K562 (cell line): ENCODE data around the gene MCU. TPM values are rescaled to one million over a fixed set of nuclear protein-coding genes. Genes with fewer than 3 reads are reported as not detected.

Experiments
- ATAC-seq: fragments of 200-7000 bp; cut with Tn5 transposase; 3 replicates; pipeline ENCODE4 v1.9.1; 2020; ENCODE audit warnings: moderate library complexity
- BruUV-seq: library from RNA; stranded (reverse); fragments of 400-500 nt; replicated peaks from 2 replicates; lab custom pipeline; 2021; lab: Mats Ljungman, UMichigan
- CTCF ChIA-PET: fragments of 300-600 bp; formaldehyde crosslinking; extraction: SDS; loops from one replicate; lab custom pipeline; 2021; ENCODE audit warnings: low intra/inter-chr PET ratio; lab: Yijun Ruan, JAX
- POLR2A ChIA-PET: fragments of 300-600, 350-650 bp; sonication (Branson Sonifier 250); formaldehyde crosslinking; extraction: SDS; loops from one replicate; lab custom pipeline; 2021; ENCODE audit warnings: antibody characterized with exemption, inconsistent platforms; lab: Yijun Ruan, JAX
- DNase-seq, 4 experiments: peaks; one replicate each; pipeline versions ENCODE4 v3.0.0 to v3.0.0-alpha.2; 2011 to 2018; ENCODE audit warnings: low spot score in 3 of 4, mixed read lengths in 3 of 4; ENCODE audit errors: extremely low read depth in 1 of 4
- FAIRE-seq: peaks from 2 replicates; lab custom pipeline; 2011; peaks lifted over from hg19 to GRCh38; lab: Jason Lieb, UNC
- H2AFZ ChIP-seq: 2 replicates; pipeline ENCODE4 v1.6.0; 2011; ENCODE audit warnings: low read depth, low read length, control low read depth, inconsistent platforms
- H3K27ac ChIP-seq: fragments of 200-600 bp; 3 replicates; pipeline ENCODE4 v1.8.0; 2011; ENCODE audit warnings: low read depth, mild to moderate bottlenecking, control low read depth, inconsistent platforms, low read length, moderate library complexity, mixed read lengths; ENCODE audit errors: extremely low read depth
- H3K27me3 ChIP-seq, 2 experiments: fragments of 300-600 bp in 1 of 2; 2 replicates in 1 of 2; 3 replicates in 1 of 2; pipeline versions ENCODE4 v1.6.0 to v1.8.0; 2011; ENCODE audit warnings: inconsistent platforms in 2 of 2, low read length in 2 of 2, mild to moderate bottlenecking in 1 of 2, mixed read lengths in 1 of 2, moderate library complexity in 1 of 2; ENCODE audit not compliant: control insufficient read depth in 2 of 2, insufficient read depth in 2 of 2
- H3K36me3 ChIP-seq: fragments of 300-600 bp; 3 replicates; pipeline ENCODE4 v1.8.0; 2011; ENCODE audit warnings: mild to moderate bottlenecking, low read length, inconsistent platforms; ENCODE audit not compliant: control insufficient read depth, insufficient read depth
- H3K4me1 ChIP-seq, 2 experiments: fragments of 200-600 bp in 1 of 2; replicated peaks in 1 of 2; 2 replicates in 1 of 2; 3 replicates in 1 of 2; pipeline versions ENCODE4 v1.5.1 to v1.8.0; 2011; ENCODE audit warnings: inconsistent platforms in 2 of 2, low read length in 2 of 2, mild to moderate bottlenecking in 1 of 2, mixed read lengths in 1 of 2, moderate library complexity in 1 of 2; ENCODE audit not compliant: control insufficient read depth in 2 of 2, insufficient read depth in 2 of 2
- H3K4me2 ChIP-seq: 2 replicates; pipeline ENCODE4 v1.6.1; 2011; ENCODE audit warnings: low read length, control low read depth, inconsistent platforms, mixed read lengths; ENCODE audit not compliant: insufficient read depth
- H3K4me3 ChIP-seq: fragments of 200-600 bp; sonication (generic), shearing (Covaris generic); 2 replicates; pipeline ENCODE4 v1.5.1; 2016; ENCODE audit warnings: control low read depth, inconsistent platforms
- H3K79me2 ChIP-seq: fragments of 200-600 bp; 3 replicates; pipeline ENCODE4 v1.8.0; 2011; ENCODE audit warnings: low read length, inconsistent platforms; ENCODE audit not compliant: control insufficient read depth, insufficient read depth
- H3K9ac ChIP-seq, 2 experiments: 2 replicates each; pipeline versions ENCODE4 v1.6.0 to v1.6.1; 2011; ENCODE audit warnings: low read depth in 2 of 2, low read length in 2 of 2, control low read depth in 1 of 2, inconsistent platforms in 1 of 2, mild to moderate bottlenecking in 1 of 2, mixed read lengths in 1 of 2; ENCODE audit not compliant: insufficient read depth in 1 of 2
- H3K9me1 ChIP-seq: one replicate; pipeline ENCODE4 v1.6.0; 2011; ENCODE audit warnings: inconsistent platforms, mild to moderate bottlenecking, low read length, moderate library complexity; ENCODE audit not compliant: control insufficient read depth, insufficient read depth
- H3K9me3 ChIP-seq: replicated peaks from 2 replicates; pipeline ENCODE4 v1.5.1; 2011; ENCODE audit warnings: low read depth, low read length, inconsistent platforms; ENCODE audit not compliant: control insufficient read depth, insufficient read depth
- H4K20me1 ChIP-seq: replicated peaks from 2 replicates; pipeline ENCODE4 v1.6.1; 2011; ENCODE audit warnings: low read length, inconsistent platforms, mixed read lengths; ENCODE audit not compliant: control insufficient read depth, insufficient read depth
- ARID3B ChIP-seq: fragments of 250-450 bp; sonication (Bioruptor Pico); IDR thresholded peaks from 2 replicates; pipeline ENCODE4 v1.4.0; 2020; ENCODE audit warnings: borderline replicate concordance
- BRD4 ChIP-seq: fragments of 200-600 bp; sonication (generic); IDR thresholded peaks from 2 replicates; pipeline ENCODE4 v1.6.1; 2017; ENCODE audit warnings: inconsistent platforms
- CUX1 ChIP-seq: fragments of 200-800 bp; sonication (Bioruptor generic); IDR thresholded peaks from 2 replicates; pipeline ENCODE4 v1.6.1; 2016; ENCODE audit warnings: missing genetic modification characterization, missing compliant biosample characterization
- GATAD2B ChIP-seq: fragments of 450-650 bp; IDR thresholded peaks from 2 replicates; pipeline ENCODE4 v1.6.1; 2017; ENCODE audit warnings: mild to moderate bottlenecking, borderline replicate concordance
- HMG20B ChIP-seq: fragments of 250-450 bp; sonication (Bioruptor Pico); IDR thresholded peaks from 2 replicates; pipeline ENCODE4 v1.5.0; 2021; ENCODE audit warnings: mild to moderate bottlenecking
- JUND ChIP-seq, 2 experiments: IDR thresholded peaks; 2 replicates in 1 of 2; 3 replicates in 1 of 2; pipeline ENCODE4 v1.6.1; 2011; ENCODE audit warnings: borderline replicate concordance in 2 of 2, low read depth in 2 of 2, low read length in 2 of 2, improper control_type of control experiment in 1 of 2, missing biosample characterization in 1 of 2, missing genetic modification characterization in 1 of 2, missing genetic modification reagents in 1 of 2
- L3MBTL2 ChIP-seq: fragments of 450-650 bp; IDR thresholded peaks from 2 replicates; pipeline ENCODE4 v1.6.1; 2016; ENCODE audit warnings: mild to moderate bottlenecking, moderate library complexity
- NR2F6 ChIP-seq: fragments of 450-650 bp; formaldehyde crosslinking; IDR thresholded peaks from 2 replicates; pipeline ENCODE4 v1.4.0; 2020; ENCODE audit warnings: mild to moderate bottlenecking
- PCBP2 ChIP-seq: fragments of 200-400 bp; formaldehyde crosslinking; IDR thresholded peaks from 2 replicates; pipeline ENCODE4 v1.6.1; 2018; ENCODE audit warnings: low read length, low read depth, mild to moderate bottlenecking, moderate library complexity; ENCODE audit not compliant: poor library complexity, severe bottlenecking
- POLR2H ChIP-seq: IDR thresholded peaks from 2 replicates; pipeline ENCODE4 v1.6.1; 2016; ENCODE audit warnings: missing genetic modification characterization, low read depth, mild to moderate bottlenecking, control low read depth, missing compliant biosample characterization, moderate library complexity
- TARDBP ChIP-seq: fragments of 450-650 bp; IDR thresholded peaks from 2 replicates; pipeline ENCODE4 v1.6.1; 2016
- ZBTB17 ChIP-seq: fragments of 450-650 bp; formaldehyde crosslinking; IDR thresholded peaks from 2 replicates; pipeline ENCODE4 v1.4.0; 2020; ENCODE audit warnings: mild to moderate bottlenecking
- ZFP36 ChIP-seq: fragments of 150-350 bp; IDR thresholded peaks from 2 replicates; pipeline ENCODE4 v1.6.1; 2018; ENCODE audit warnings: low read length, low read depth; ENCODE audit not compliant: partially characterized antibody
- ZNF175 ChIP-seq: fragments of 200-800 bp; sonication (Bioruptor generic); IDR thresholded peaks from 2 replicates; pipeline ENCODE4 v1.6.1; 2016; ENCODE audit warnings: low read depth, mild to moderate bottlenecking, missing genetic modification characterization, missing compliant biosample characterization
- ZNF408 ChIP-seq: fragments of 250-450 bp; sonication (Bioruptor Pico); IDR thresholded peaks from 2 replicates; pipeline ENCODE4 v1.4.0; 2020; ENCODE audit warnings: low read depth, mild to moderate bottlenecking, moderate library complexity
- ZNF551 ChIP-seq: fragments of 250-450 bp; sonication (Bioruptor Pico); IDR thresholded peaks from 2 replicates; pipeline ENCODE4 v1.5.0; 2021; ENCODE audit warnings: mild to moderate bottlenecking, moderate library complexity
- ZNF696 ChIP-seq: fragments of 250-450 bp; sonication (Bioruptor Pico); conservative IDR thresholded peaks from 2 replicates; pipeline ENCODE4 v1.4.0; 2020; ENCODE audit warnings: mild to moderate bottlenecking, moderate library complexity
- ZSCAN29 ChIP-seq: fragments of 450-650 bp; IDR thresholded peaks from 2 replicates; pipeline ENCODE4 v1.6.1; 2017
- WGBS: fragments of 100-300 bp; shearing (Covaris generic); methylation state at CpG from one replicate; pipeline ENCODE4 v1.1.6; 2016; ENCODE audit warnings: low coverage, mixed read lengths; ENCODE audit not compliant: insufficient coverage; ENCODE audit errors: missing lambda C conversion rate; 5-methylcytosine and 5-hydroxymethylcytosine counted together
- in situ Hi-C: fragments of 300-500 bp; cut with MboI; formaldehyde crosslinking; loops from 4 replicates; pipeline ENCODE4 v1.15.0; 2018; ENCODE audit warnings: inconsistent platforms, mixed read lengths
- intact Hi-C: fragments of 100-400 bp; cut with micrococcal nuclease; formaldehyde crosslinking; loops from 2 replicates; pipeline ENCODE4 v1.14.2; 2022
- polyA plus RNA-seq, 8 experiments: library from polyadenylated mRNA; depleted of rRNA in 4 of 8; stranded (reverse) in 5 of 8; unstranded in 3 of 8; fragments of >200 nt; fragmentation: Nextera tagmentation in 2 of 8; fragmentation: Illumina TruSeq in 1 of 8; extraction: Ambion mirVana in 2 of 8; extraction: Trizol in 1 of 8; gene quantifications; 2 replicates each; pipeline versions ENCODE4 v1.2.1 to v1.2.3, GENCODE V29; 2011 to 2014; ENCODE audit warnings: inconsistent platforms in 1 of 8, missing spikeins in 1 of 8
- total RNA-seq, 7 experiments: library from RNA; depleted of rRNA in 6 of 7; stranded (reverse); fragments of >200 nt in 6 of 7; fragmentation: Illumina TruSeq in 2 of 7; extraction: Trizol in 2 of 7; gene quantifications; 2 replicates each; pipeline versions ENCODE4 v1.2.1 to v1.2.3, GENCODE V29; 2011 to 2021; ENCODE audit warnings: low replicate concordance in 1 of 7

MCU gene
- total and polyA plus RNA-seq, 9 of the 15 experiments (the other 6 are each of a cell fraction or from before 2014, with no cell fraction given), result 8.2 to 88.8 (median 21.3) TPM

GRCh38 chr10:72731916-72732419, 40.0 kb downstream of the MCU start:
- Histone ChIP-seq H3K9me1 (no peaks in the 10 kb centered on the region), H3K4me1 (peaks cover 0 to 15% of the 10 kb centered on the region in 2 experiments; a peak in 2 of 5 replicates), H3K4me2 (no peak overlapping the region), H3K9me3 (no peaks in the 10 kb centered on the region), H4K20me1 (no peaks in the 10 kb centered on the region), H3K9ac (no peak overlapping the region), H3K79me2 (0 out of 3 replicates have a peak, but pooled peaks cover 2% of the 10 kb centered on the region), H3K27ac (no peak overlapping the region), H3K36me3 (no peaks in the 10 kb centered on the region), H3K27me3 (no peaks in the 10 kb centered on the region), H3K4me3 (no peak overlapping the region), H2AFZ (no peak overlapping the region)
- intact Hi-C loops, result no loop called here
- FAIRE-seq (no peak), ATAC-seq (no peak), DNase-seq (no peak)
- BruUV-seq, result no TSS peak
- WGBS, result 33% methylated on average over 4 of the region's 4 CpGs
- ChIA-PET POLR2A (interaction anchor here (0.7 to 1.1 kb wide), 3 partner anchors 10 to 51 kb away, joined by 3 read pairs; no protein-coding TSS in a partner anchor), CTCF (no interaction called here)
- in situ Hi-C loops, result no loop called here
- TF ChIP-seq NR2F6 (CRISPR knock-in tag) (no peak), TARDBP (no peak), ARID3B (no peak), L3MBTL2 (no peak), HMG20B (no peak), ZNF551 (no peak), GATAD2B (no peak), PCBP2 (no peak), ZNF408 (CRISPR knock-in tag) (no peak), ZSCAN29 (no peak), CUX1 (CRISPR knock-in tag) (no peak), ZNF696 (no peak), ZNF175 (CRISPR knock-in tag) (no peak), JUND (IDR thresholded peaks at IDR 0.05; ENCODE audit: borderline replicate concordance, low read depth, low read length) (no peak), JUND (tag; IDR thresholded peaks at IDR 0.05; ENCODE audit: borderline replicate concordance, low read depth, low read length) (no peak), BRD4 (no peak), ZFP36 (peak; percentile 54), ZBTB17 (CRISPR knock-in tag) (no peak), POLR2H (tag) (no peak)
